MCF 10A (cell line): ENCODE results near the gene LRP1. TPM values are rescaled to one million over a fixed set of nuclear protein-coding genes. Genes with fewer than 3 reads are reported as not detected.

Experiments used
- BruUV-seq: library from RNA; stranded (reverse); fragments of 400-500 nt; replicated peaks from 2 replicates; lab custom pipeline; 2021; lab: Mats Ljungman, UMichigan
- CTCF ChIA-PET: fragments of 300-600 bp; sonication (Branson Sonifier 250); formaldehyde crosslinking; extraction: SDS; loops from one replicate; lab custom pipeline; 2021; ENCODE audit warnings: antibody characterized with exemption, inconsistent platforms; lab: Yijun Ruan, JAX
- POLR2A ChIA-PET: fragments of 300-600, 350-650 bp; sonication (Branson Sonifier 250); formaldehyde crosslinking; extraction: SDS; loops from one replicate; lab custom pipeline; 2020; ENCODE audit warnings: antibody characterized with exemption, inconsistent platforms; lab: Yijun Ruan, JAX
- DNase-seq: peaks from one replicate; pipeline ENCODE4 v3.0.0-alpha.2; 2018; ENCODE audit not compliant: unreplicated experiment
- H3K27ac Mint-ChIP-seq: one replicate; pipeline ENCODE4 v1.8.0; 2022; ENCODE audit warnings: mild to moderate bottlenecking, low read depth, mixed read lengths; ENCODE audit not compliant: unreplicated experiment
- H3K27me3 Mint-ChIP-seq: one replicate; pipeline ENCODE4 v1.8.0; 2022; ENCODE audit warnings: mixed read lengths; ENCODE audit not compliant: insufficient read depth, unreplicated experiment
- H3K36me3 Mint-ChIP-seq: one replicate; pipeline ENCODE4 v1.8.0; 2022; ENCODE audit warnings: mild to moderate bottlenecking, moderate library complexity, mixed read lengths; ENCODE audit not compliant: insufficient read depth, unreplicated experiment
- H3K4me1 Mint-ChIP-seq: one replicate; pipeline ENCODE4 v1.8.0; 2022; ENCODE audit warnings: mixed read lengths; ENCODE audit not compliant: insufficient read depth, unreplicated experiment
- H3K4me3 Mint-ChIP-seq: one replicate; pipeline ENCODE4 v1.8.0; 2022; ENCODE audit warnings: mild to moderate bottlenecking, moderate library complexity, mixed read lengths; ENCODE audit not compliant: unreplicated experiment
- H3K9me3 Mint-ChIP-seq: one replicate; pipeline ENCODE4 v1.8.0; 2022; ENCODE audit warnings: mixed read lengths; ENCODE audit not compliant: unreplicated experiment
- intact Hi-C: fragments of 100-400 bp; cut with micrococcal nuclease; formaldehyde crosslinking; loops from 2 replicates; pipeline ENCODE4 v1.14.1; 2022
- total RNA-seq: library from RNA; stranded (reverse); gene quantifications from 2 replicates; pipeline ENCODE4 v1.2.3, GENCODE V29; 2022
- TF ChIP-seq, protein P1 (sequence below): fragments of 200-600 bp; IDR thresholded peaks from one replicate; pipeline ENCODE4 v1.8.0; 2022; ENCODE audit warnings: antibody characterized with exemption, mild to moderate bottlenecking; ENCODE audit not compliant: unreplicated experiment

Gene LRP1
- total RNA-seq, 1 experiment from 2014 or later, result 18.9 TPM

DNA sequence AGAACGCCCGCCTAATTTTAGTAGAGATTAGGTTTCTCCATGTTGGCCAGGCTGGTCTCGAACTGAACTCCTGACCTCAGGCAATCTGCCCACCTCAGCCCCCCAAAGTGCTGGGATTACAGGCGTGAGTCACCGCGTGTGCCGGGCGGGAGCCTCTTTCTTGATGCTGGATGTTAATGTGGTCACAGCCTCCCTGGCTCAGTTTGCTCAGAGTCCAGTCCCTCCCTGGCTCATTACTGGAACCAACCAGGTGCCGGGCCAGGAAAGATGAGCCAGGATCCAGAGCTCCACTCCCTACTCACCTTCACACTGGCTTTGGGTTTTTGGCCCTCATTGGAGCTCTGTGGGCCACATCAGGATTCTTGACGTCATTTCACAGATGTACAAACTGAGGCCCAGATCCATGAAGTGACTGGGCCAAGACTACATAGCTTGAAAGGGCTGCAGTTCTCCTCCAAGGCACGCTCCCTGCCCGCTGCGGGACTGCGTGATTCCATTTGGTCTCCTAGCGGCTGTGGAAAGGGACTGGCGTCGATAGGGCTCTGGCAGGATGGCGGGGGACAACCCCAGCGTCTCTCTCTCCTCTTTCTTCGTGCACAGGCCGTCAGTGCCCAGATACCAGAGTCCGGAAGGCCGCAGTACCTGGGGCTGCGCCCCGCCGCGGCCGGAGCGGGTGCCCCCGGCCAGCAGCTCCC lies 96.1 kb downstream of the LRP1 start:
- no peak for DNase-seq
- TF ChIP-seq, protein P1, sequence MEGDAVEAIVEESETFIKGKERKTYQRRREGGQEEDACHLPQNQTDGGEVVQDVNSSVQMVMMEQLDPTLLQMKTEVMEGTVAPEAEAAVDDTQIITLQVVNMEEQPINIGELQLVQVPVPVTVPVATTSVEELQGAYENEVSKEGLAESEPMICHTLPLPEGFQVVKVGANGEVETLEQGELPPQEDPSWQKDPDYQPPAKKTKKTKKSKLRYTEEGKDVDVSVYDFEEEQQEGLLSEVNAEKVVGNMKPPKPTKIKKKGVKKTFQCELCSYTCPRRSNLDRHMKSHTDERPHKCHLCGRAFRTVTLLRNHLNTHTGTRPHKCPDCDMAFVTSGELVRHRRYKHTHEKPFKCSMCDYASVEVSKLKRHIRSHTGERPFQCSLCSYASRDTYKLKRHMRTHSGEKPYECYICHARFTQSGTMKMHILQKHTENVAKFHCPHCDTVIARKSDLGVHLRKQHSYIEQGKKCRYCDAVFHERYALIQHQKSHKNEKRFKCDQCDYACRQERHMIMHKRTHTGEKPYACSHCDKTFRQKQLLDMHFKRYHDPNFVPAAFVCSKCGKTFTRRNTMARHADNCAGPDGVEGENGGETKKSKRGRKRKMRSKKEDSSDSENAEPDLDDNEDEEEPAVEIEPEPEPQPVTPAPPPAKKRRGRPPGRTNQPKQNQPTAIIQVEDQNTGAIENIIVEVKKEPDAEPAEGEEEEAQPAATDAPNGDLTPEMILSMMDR, result no peak
- H3K27me3 Mint-ChIP-seq, result peaks cover 31% of the 10 kb centered on the region
- POLR2A ChIA-PET, result interaction anchor here (0.7 kb wide), 1 partner anchor 234 kb away, joined by 3 read pairs; no protein-coding TSS in a partner anchor
- intact Hi-C loops, result no loop called here
- no peaks in the 10 kb centered on the region for H3K9me3 Mint-ChIP-seq
- peaks cover 13% of the 10 kb centered on the region for H3K4me1 Mint-ChIP-seq
- CTCF ChIA-PET, result interaction anchor here (0.6 to 10.2 kb wide), 4 partner anchors 10 to 336 kb away, joined by 3 to 152 read pairs (median 3); no protein-coding TSS in a partner anchor
- no peak overlapping the region for H3K4me3 Mint-ChIP-seq
- H3K36me3 Mint-ChIP-seq, result peaks cover under 1% of the 10 kb centered on the region
- H3K27ac Mint-ChIP-seq, result no peak overlapping the region
- BruUV-seq, result no TSS peak

DNA sequence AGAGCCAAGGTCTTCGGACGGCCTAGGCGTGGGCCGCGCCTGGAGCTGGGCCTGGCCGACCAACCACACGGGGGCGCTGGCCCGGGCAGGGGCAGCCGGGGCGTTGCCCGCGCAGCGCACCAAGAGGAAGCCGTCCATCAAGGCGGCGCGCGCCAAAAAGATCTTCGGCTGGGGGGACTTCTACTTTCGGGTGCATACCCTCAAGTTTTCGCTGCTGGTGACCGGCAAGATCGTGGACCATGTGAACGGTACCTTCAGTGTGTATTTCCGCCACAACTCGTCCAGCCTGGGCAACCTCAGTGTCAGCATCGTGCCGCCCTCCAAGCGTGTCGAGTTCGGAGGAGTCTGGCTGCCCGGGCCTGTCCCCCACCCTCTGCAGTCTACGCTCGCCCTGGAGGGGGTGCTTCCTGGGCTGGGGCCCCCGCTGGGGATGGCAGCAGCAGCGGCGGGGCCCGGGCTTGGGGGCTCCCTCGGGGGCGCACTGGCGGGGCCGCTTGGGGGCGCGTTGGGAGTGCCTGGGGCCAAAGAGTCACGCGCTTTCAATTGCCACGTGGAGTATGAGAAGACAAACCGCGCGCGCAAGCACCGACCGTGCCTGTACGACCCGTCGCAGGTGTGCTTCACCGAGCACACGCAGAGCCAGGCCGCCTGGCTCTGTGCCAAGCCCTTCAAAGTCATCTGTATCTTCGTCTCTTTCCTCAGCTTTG lies 96.8 kb downstream of the LRP1 start:
- CTCF ChIA-PET, result interaction anchor here (0.6 to 10.2 kb wide), 4 partner anchors 11 to 336 kb away, joined by 3 to 152 read pairs (median 16); no protein-coding TSS in a partner anchor
- Mint-ChIP-seq H3K4me3 (no peak overlapping the region), H3K27me3 (peaks cover 24% of the 10 kb centered on the region), H3K36me3 (peaks cover 7% of the 10 kb centered on the region), H3K4me1 (peaks cover 12% of the 10 kb centered on the region), H3K9me3 (no peaks in the 10 kb centered on the region), H3K27ac (no peak overlapping the region)
- TF ChIP-seq, protein P1, result peak; percentile 19
- intact Hi-C loops, result no loop called here
- DNase-seq, result no peak
- POLR2A ChIA-PET, result interaction anchor here (0.7 kb wide), 1 partner anchor 233 kb away, joined by 3 read pairs; no protein-coding TSS in a partner anchor
- BruUV-seq, result no TSS peak

GRCh38 chr12:57225680-57226210 lies 97.5 kb downstream of the LRP1 start:
- Mint-ChIP-seq H3K27ac (no peak overlapping the region), H3K27me3 (peaks cover 18% of the 10 kb centered on the region), H3K9me3 (no peaks in the 10 kb centered on the region), H3K36me3 (peaks cover 13% of the 10 kb centered on the region), H3K4me1 (peaks cover 18% of the 10 kb centered on the region), H3K4me3 (no peak overlapping the region)
- DNase-seq, result no peak
- CTCF ChIA-PET, result interaction anchor here (0.6 to 10.2 kb wide), 3 partner anchors 11 to 50 kb away, joined by 3 to 152 read pairs (median 30); no protein-coding TSS in a partner anchor
- POLR2A ChIA-PET, result no interaction called here
- no TSS peak for BruUV-seq
- TF ChIP-seq, protein P1, result no peak
- intact Hi-C loops, result no loop called here
